Keratinocyte (primary cell): ENCODE data around the gene NRDC. TPM values are rescaled to one million over a fixed set of nuclear protein-coding genes. Genes with fewer than 3 reads are reported as not detected.

ENCODE experiments used
- DNase-seq: peaks from one replicate; pipeline ENCODE4 v3.0.0-alpha.2; 2011; ENCODE audit warnings: low read depth, missing footprints, low spot score
- FAIRE-seq: peaks from 2 replicates; lab custom pipeline; 2011; peaks lifted over from hg19 to GRCh38; lab: Jason Lieb, UNC
- H2AFZ ChIP-seq: 2 replicates; pipeline ENCODE4 v1.6.0; 2012; ENCODE audit warnings: low read length, control low read depth, inconsistent platforms; ENCODE audit not compliant: control insufficient read depth
- H3K27ac ChIP-seq: 2 replicates; pipeline ENCODE4 v1.5.1; 2011; ENCODE audit warnings: low read length; ENCODE audit not compliant: control insufficient read depth, insufficient read depth
- H3K27me3 ChIP-seq: 3 replicates; pipeline ENCODE4 v1.6.0; 2011; ENCODE audit warnings: low read length; ENCODE audit not compliant: control insufficient read depth, insufficient read depth; ENCODE audit errors: extremely low read depth
- H3K36me3 ChIP-seq, 2 experiments: 2 replicates in 1 of 2; 3 replicates in 1 of 2; pipeline ENCODE4 v1.5.1; 2011; ENCODE audit warnings: low read length in 2 of 2, mild to moderate bottlenecking in 1 of 2; ENCODE audit not compliant: control insufficient read depth in 2 of 2, insufficient read depth in 2 of 2; ENCODE audit errors: extremely low read depth in 1 of 2
- H3K4me1 ChIP-seq: 3 replicates; pipeline ENCODE4 v1.5.1; 2011; ENCODE audit warnings: low read length; ENCODE audit not compliant: control insufficient read depth, insufficient read depth; ENCODE audit errors: extremely low read depth
- H3K4me2 ChIP-seq: 3 replicates; pipeline ENCODE4 v1.6.0; 2011; ENCODE audit warnings: low read depth, low read length; ENCODE audit not compliant: control insufficient read depth, insufficient read depth; ENCODE audit errors: extremely low read depth
- H3K4me3 ChIP-seq, 3 experiments: fragments of 200-600 bp in 1 of 3; sonication (generic) in 1 of 3; 2 replicates in 2 of 3; 3 replicates in 1 of 3; pipeline ENCODE4 v1.5.1; 2011 to 2016; ENCODE audit warnings: low read length in 3 of 3, mild to moderate bottlenecking in 3 of 3, control low read depth in 2 of 3, inconsistent platforms in 1 of 3, low read depth in 1 of 3, mixed read lengths in 1 of 3, mixed run types in 1 of 3, moderate library complexity in 1 of 3; ENCODE audit not compliant: control insufficient read depth in 2 of 3, insufficient read depth in 2 of 3; ENCODE audit errors: extremely low read depth in 1 of 3
- H3K79me2 ChIP-seq: 2 replicates; pipeline ENCODE4 v1.6.0; 2012; ENCODE audit warnings: low read length; ENCODE audit not compliant: control insufficient read depth, insufficient read depth
- H3K9ac ChIP-seq: 3 replicates; pipeline ENCODE4 v1.6.0; 2011; ENCODE audit warnings: low read length; ENCODE audit not compliant: control insufficient read depth, insufficient read depth; ENCODE audit errors: extremely low read depth
- H3K9me1 ChIP-seq: 3 replicates; pipeline ENCODE4 v1.6.0; 2011; ENCODE audit warnings: low read length; ENCODE audit not compliant: control insufficient read depth, insufficient read depth; ENCODE audit errors: extremely low read depth
- H3K9me3 ChIP-seq: 2 replicates; pipeline ENCODE4 v1.5.1; 2012; ENCODE audit warnings: low read depth, low read length; ENCODE audit not compliant: control insufficient read depth
- H4K20me1 ChIP-seq: 3 replicates; pipeline ENCODE4 v1.6.0; 2011; ENCODE audit warnings: low read length; ENCODE audit not compliant: control insufficient read depth, insufficient read depth; ENCODE audit errors: extremely low read depth
- EZH2 ChIP-seq: IDR thresholded peaks from one replicate; pipeline ENCODE4 v1.6.1; 2012; ENCODE audit warnings: inconsistent platforms, mild to moderate bottlenecking, low read length, moderate library complexity
- dilution Hi-C: fragments of 300-500 bp; cut with MboI; formaldehyde crosslinking; loops from one replicate; pipeline ENCODE4 v1.7.0; 2020; ENCODE audit warnings: low sequenced_read_pairs; ENCODE audit not compliant: extremely low pct_ligation_motif_present
- polyA plus RNA-seq, 5 experiments: library from polyadenylated mRNA; depleted of rRNA in 3 of 5; stranded (reverse) in 3 of 5; stranded (forward) in 1 of 5; unstranded in 1 of 5; fragments of >200 nt; gene quantifications; 1 replicate in 1 of 5; 2 replicates in 3 of 5; 3 replicates in 1 of 5; pipeline versions ENCODE4 v1.2.1 to v1.2.3, GENCODE V29; 2011 to 2012; ENCODE audit warnings: missing spikeins in 2 of 5, low read depth in 1 of 5, low replicate concordance in 1 of 5
- TF ChIP-seq, protein P1 (sequence below), 3 experiments: IDR thresholded peaks in 1 of 3; conservative IDR thresholded peaks in 1 of 3; optimal IDR thresholded peaks in 1 of 3; 2 replicates in 2 of 3; 3 replicates in 1 of 3; pipeline versions ENCODE3 to v1.5.1; 2011; ENCODE audit warnings: low read length in 3 of 3, mild to moderate bottlenecking in 3 of 3, moderate library complexity in 2 of 3, control low read depth in 1 of 3, inconsistent platforms in 1 of 3; ENCODE audit not compliant: insufficient read depth in 2 of 3; ENCODE audit errors: extremely low read depth in 1 of 3

The NRDC gene
- polyA plus RNA-seq, 1 donor (not counting 4 experiments of a cell fraction or from before 2014, with no cell fraction given), result 183 TPM

DNA sequence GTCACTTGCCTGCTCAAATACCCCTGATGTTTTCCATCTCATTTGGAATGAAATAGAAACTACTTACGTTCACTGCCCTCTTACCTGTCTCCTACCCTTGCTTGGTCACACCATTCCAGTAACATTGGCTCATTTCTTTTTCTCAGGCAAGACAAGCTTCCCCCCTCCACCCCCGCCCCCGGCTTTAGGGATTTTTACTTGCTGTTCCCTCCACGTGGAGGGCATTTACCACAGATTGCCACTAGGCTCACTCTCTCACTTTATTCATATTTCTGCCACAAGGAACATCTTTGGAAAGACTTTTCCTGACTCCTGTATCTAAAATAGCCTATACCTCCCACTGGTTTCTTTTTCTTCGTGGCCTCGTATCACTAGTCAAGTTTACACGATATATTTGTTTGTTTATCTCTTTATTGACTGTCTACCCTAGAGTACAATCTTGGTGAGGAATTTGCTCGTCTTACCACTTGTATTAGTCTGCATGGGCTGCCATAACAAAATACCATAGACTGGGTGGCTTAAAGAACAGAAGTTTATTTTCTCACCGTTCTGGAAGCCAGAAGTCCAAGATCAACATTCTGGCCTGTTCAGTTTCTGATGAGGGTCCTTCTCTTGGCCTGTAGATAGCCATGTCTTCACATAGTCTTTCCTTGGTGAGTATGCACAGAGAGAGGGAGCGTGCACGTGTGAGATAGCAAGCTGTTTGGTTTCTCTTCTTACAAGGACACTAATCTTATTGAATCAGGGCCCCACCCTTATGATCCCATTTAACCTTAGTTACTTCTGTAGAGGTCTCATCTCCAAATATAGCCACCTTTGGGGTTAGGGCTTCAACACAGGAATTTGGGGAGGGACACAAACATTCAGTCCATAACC, 126.2 kb downstream of the NRDC start:
- no peak for TF ChIP-seq EZH2
- TF ChIP-seq, protein P1, sequence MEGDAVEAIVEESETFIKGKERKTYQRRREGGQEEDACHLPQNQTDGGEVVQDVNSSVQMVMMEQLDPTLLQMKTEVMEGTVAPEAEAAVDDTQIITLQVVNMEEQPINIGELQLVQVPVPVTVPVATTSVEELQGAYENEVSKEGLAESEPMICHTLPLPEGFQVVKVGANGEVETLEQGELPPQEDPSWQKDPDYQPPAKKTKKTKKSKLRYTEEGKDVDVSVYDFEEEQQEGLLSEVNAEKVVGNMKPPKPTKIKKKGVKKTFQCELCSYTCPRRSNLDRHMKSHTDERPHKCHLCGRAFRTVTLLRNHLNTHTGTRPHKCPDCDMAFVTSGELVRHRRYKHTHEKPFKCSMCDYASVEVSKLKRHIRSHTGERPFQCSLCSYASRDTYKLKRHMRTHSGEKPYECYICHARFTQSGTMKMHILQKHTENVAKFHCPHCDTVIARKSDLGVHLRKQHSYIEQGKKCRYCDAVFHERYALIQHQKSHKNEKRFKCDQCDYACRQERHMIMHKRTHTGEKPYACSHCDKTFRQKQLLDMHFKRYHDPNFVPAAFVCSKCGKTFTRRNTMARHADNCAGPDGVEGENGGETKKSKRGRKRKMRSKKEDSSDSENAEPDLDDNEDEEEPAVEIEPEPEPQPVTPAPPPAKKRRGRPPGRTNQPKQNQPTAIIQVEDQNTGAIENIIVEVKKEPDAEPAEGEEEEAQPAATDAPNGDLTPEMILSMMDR (optimal IDR thresholded peaks at IDR 0.05 in 1 of 3, IDR thresholded peaks at IDR 0.05 in 1 of 3, conservative IDR thresholded peaks at IDR 0.05 in 1 of 3; ENCODE audit: extremely low read depth in 1 of 3, insufficient read depth in 2 of 3, low read length in 3 of 3), result no peak
- Histone ChIP-seq H3K9me3 (no peaks in the 10 kb centered on the region), H3K4me1 (peaks cover 26% of the 10 kb centered on the region), H3K9me1 (no peaks in the 10 kb centered on the region), H2AFZ (no peak overlapping the region), H3K79me2 (no peaks in the 10 kb centered on the region), H3K4me3 (no peak overlapping the region), H3K36me3 (no peaks in the 10 kb centered on the region), H3K9ac (no peak overlapping the region), H3K27me3 (no peaks in the 10 kb centered on the region), H3K4me2 (no peak overlapping the region), H4K20me1 (no peaks in the 10 kb centered on the region), H3K27ac (no peak overlapping the region)
- FAIRE-seq (no peak), DNase-seq (no peak)
- dilution Hi-C loops, result no loop called here

DNA sequence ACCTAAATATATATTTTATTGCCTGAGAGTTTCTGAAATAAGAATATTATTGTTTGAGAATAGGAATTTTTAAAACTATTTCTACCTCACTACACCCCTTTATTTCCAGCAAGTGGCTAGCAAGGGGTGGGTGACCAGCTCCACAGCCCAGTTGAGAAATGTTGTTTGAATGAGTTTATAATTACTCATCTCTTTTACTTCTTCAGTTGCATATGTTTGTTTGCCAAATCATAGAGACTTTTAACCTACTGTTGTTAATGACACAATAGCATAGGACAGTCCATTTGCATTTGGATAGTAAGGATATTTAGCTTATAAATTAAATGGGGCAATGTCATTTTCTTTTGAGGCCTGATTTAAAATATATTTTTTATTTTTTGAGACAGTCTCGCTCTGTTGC, 127.8 kb downstream of the NRDC start:
- TF ChIP-seq EZH2, result no peak
- TF ChIP-seq, protein P1 (optimal IDR thresholded peaks at IDR 0.05 in 1 of 3, IDR thresholded peaks at IDR 0.05 in 1 of 3, conservative IDR thresholded peaks at IDR 0.05 in 1 of 3; ENCODE audit: extremely low read depth in 1 of 3, insufficient read depth in 2 of 3, low read length in 3 of 3), result no peak
- Histone ChIP-seq H4K20me1 (no peaks in the 10 kb centered on the region), H3K27me3 (no peaks in the 10 kb centered on the region), H3K4me1 (peaks cover 13% of the 10 kb centered on the region), H2AFZ (no peak overlapping the region), H3K27ac (no peak overlapping the region), H3K9ac (no peak overlapping the region), H3K4me2 (no peak overlapping the region), H3K79me2 (no peaks in the 10 kb centered on the region), H3K9me3 (no peaks in the 10 kb centered on the region), H3K4me3 (no peak overlapping the region), H3K36me3 (no peaks in the 10 kb centered on the region), H3K9me1 (no peaks in the 10 kb centered on the region)
- FAIRE-seq (no peak), DNase-seq (no peak)
- dilution Hi-C loops, result no loop called here
